Stimulated activated CD4-positive, alpha-beta T cell treated with anti-CD3 and anti-CD28 coated beads, TNF-alpha, amount 100 ng/mL, for 4 hours (primary cell): ENCODE results near the gene OTOGL.
"Not testable (repeated sequence)": the region's sequence is repeated elsewhere in the genome, so short reads cannot be mapped to it uniquely, and the experiment has no call there.

ENCODE experiments used
- DNase-seq, 3 experiments: peaks; one replicate each; pipeline ENCODE4 v3.0.0-alpha.2; 2020; ENCODE audit warnings: low read depth in 3 of 3

Gene OTOGL

GRCh38 chr12:80226576-80226975 is 127.2 kb downstream of the OTOGL start:
- DNase-seq = no peak

- not testable (repeated sequence) for DNase-seq
Observed at GRCh38 chr12:80227904-80228303, 128.6 kb downstream of the OTOGL start.

GRCh38 chr12:80230068-80230467 is 130.7 kb downstream of the OTOGL start:
- no peak for DNase-seq

GRCh38 chr12:80232837-80233236 is 133.5 kb downstream of the OTOGL start:
- DNase-seq = no peak

GRCh38 chr12:80233926-80234325 is 134.6 kb downstream of the OTOGL start:
- DNase-seq = no peak

- DNase-seq = no peak
Observed at GRCh38 chr12:80234667-80235066, 135.3 kb downstream of the OTOGL start.

GRCh38 chr12:80235944-80236343 is 136.6 kb downstream of the OTOGL start:
- no peak for DNase-seq

- no peak for DNase-seq
Observed at GRCh38 chr12:80239867-80240266, 140.5 kb downstream of the OTOGL start.

GRCh38 chr12:80241576-80242273 is 142.4 kb downstream of the OTOGL start:
- DNase-seq = no peak

- no peak for DNase-seq
Observed at GRCh38 chr12:80242321-80242720, 143.0 kb downstream of the OTOGL start.

GRCh38 chr12:80249581-80249980 is 150.2 kb downstream of the OTOGL start:
- not testable (repeated sequence) for DNase-seq

GRCh38 chr12:80257920-80258319 is 158.6 kb downstream of the OTOGL start:
- no peak for DNase-seq

GRCh38 chr12:80260269-80260668 is 160.9 kb downstream of the OTOGL start:
- no peak for DNase-seq

GRCh38 chr12:80261403-80261802 is 162.1 kb downstream of the OTOGL start:
- DNase-seq = no peak

GRCh38 chr12:80262346-80262745 is 163.0 kb downstream of the OTOGL start:
- DNase-seq = no peak

GRCh38 chr12:80262771-80263170 is 163.4 kb downstream of the OTOGL start:
- no peak for DNase-seq

- DNase-seq = no peak
Observed at GRCh38 chr12:80264386-80264785, 165.0 kb downstream of the OTOGL start.

GRCh38 chr12:80264891-80265290 is 165.6 kb downstream of the OTOGL start:
- DNase-seq = no peak

GRCh38 chr12:80268924-80269749 is 169.8 kb downstream of the OTOGL start:
- no peak for DNase-seq

- DNase-seq = no peak
Observed at GRCh38 chr12:80269803-80270552, 170.6 kb downstream of the OTOGL start.

- no peak for DNase-seq
Observed at GRCh38 chr12:80271780-80272179, 172.4 kb downstream of the OTOGL start.

GRCh38 chr12:80272387-80272915 is 173.1 kb downstream of the OTOGL start:
- DNase-seq = no peak
